ENCODE data around the gene CACNA2D3. TPM values are rescaled to one million over a fixed set of nuclear protein-coding genes. Genes with fewer than 3 reads are reported as not detected.
"Not testable (repeated sequence)": the region's sequence is repeated elsewhere in the genome, so short reads cannot be mapped to it uniquely, and the experiment has no call there.

CACNA2D3 gene
- total RNA-seq, 1 donor from 2014 or later, result 0.48 TPM

DNA sequence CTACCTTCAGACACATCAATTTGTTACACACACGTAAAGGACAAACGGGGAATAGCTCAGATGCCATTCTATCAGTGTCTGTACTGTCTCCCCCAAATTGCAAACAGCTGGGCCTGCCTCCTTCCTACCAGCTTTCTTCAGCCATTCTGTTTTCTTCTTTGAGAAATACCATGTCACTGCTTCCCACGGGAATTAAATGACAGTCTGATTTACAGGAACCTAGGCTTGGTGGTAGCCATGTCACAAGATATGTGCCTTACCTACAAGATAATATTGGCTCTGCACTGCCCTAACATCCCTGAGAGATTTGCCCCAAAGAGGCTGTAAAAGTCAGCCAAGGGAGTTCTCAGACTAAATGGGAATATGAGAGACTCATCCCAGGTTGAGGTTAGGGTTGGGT lies 497.2 kb downstream of the CACNA2D3 start:
- DNase-seq (ENCODE audit: low spot score), result no peak

DNA sequence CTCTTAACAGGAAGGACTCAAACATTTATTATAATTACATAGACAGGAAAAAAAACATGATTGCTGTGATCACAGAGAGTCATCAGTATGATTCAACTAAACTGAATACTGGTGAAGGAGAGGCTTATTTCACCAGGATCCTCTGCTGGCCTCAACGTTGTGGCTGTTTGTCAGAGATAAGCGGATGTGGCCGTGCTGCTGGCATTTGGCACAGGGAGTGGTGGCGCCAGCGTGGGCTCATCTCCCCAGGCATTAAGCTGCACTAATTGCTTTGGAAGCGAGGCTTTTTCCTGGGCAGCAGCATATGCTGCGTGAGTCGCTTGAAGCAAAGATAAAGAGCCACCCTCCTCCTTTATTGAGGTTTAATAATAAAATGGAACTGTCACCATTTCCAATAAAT lies 498.8 kb downstream of the CACNA2D3 start:
- no peak for DNase-seq (ENCODE audit: low spot score)

DNA sequence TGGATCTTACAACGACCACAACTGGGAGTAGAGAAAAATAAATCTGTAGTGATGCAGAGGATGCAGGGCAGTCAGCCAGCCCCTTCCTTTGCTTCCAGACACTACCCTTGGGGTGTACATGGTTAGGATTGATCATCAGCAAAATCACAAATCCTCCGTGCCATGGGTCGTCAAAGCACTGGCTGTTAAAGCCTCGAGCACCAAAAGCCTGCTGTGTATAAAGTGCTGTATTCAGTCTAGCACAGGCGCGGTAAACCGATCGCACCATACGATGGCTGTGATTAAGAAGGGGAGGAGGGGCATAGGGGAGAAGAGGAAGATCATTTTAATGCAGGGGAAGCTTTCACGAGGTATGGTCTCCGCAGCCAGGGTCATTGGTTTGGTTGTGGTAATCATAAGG lies 500.3 kb downstream of the CACNA2D3 start:
- DNase-seq (ENCODE audit: low spot score), result no peak

DNA sequence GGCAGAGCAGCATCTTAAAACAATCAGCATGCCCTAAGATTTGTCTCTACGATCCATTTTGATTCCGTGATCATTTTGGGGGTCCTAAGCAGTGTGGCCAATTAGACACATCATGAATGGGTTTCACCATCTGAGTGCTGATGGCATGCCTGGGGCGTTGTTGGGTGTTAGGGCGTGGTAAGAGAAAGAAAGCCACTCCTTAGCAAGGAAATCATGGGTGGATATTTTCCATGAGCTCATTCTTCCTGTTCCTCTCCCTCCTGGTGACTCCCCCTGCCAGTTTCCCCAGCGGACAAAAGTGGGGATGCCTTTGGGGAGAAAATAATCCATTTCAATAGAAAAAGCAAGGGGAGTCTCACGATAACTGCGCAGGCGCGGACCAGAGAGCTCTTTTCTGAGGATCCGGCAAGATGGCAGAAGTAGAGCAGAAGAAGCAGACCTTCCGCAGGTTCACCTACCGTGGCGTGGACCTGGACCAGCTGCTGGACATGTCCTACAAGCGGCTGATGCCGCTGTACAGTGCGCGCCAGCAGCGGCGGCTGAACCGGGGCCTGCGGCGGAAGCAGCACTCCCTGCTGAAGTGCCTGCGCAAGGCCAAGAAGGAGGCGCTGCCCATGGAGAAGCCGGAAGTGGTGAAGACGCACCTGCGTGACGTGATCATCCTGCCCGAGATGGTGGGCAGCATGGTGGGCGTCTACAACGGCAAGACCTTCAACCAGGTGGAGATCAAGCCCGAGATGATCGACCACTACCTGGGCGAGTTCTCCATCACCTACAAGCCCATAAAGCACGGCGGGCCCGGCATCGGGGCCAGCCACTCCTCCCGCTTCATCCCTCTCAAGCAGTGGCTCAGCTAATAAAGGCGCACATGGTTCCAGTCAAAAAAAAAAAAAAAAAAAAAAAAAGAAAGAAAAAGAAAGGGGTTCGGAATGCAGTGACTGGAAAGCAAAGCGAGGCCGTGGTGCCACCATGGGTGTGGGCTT lies 503.7 kb downstream of the CACNA2D3 start:
- no peak for DNase-seq (ENCODE audit: low spot score)

DNA sequence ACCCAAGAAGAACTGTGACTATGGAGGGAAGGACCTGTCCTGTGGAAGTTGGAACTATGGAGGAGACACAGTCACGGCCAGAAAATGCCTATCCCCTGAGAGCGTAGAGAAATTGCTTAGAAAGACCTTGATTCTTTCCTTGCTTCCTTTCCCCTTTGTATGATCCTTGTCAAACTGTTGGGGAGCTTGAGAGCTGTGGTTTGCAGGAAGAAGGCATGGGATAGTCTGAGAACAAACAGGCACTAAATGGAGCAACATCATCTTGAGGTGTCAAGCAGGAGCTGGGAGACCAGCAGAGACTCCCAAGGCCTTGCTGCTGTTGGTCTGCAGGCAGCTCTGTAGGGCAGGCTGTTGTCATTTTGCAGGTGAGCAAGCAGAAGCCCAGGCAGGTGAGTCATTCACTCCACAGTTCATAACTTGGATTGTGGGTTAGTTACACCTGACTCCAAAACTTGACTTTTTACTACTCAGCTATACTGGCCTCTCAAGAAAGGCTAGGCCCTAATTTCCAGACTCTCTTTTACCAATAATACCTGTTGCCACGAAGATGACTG lies 506.6 kb downstream of the CACNA2D3 start:
- DNase-seq (ENCODE audit: low spot score), result no peak

DNA sequence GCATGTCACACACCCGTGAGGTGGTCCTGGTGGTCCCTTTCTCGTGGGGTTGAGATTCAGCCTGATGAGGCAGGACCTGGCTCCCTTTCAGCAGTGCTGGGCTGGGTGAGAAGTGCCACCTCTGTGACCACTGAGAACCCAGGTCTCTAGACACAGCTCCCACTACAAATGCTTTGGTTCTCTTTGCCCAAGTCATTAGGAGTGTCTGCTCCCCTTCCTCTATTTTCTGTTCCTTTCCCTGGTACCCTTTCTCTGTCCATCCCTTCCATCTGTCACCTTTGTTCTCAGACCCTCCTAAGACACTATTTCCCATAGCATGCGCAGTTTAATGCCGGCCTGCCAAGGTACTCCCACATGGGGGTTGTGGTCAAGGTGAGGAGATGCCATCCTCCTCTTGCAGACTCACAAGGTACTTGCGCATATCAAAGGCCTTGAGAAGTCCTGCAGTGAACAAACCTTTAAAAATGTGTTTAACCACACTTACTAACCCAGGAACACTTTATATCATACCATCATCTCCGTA lies 507.8 kb downstream of the CACNA2D3 start:
- DNase-seq (ENCODE audit: low spot score), result no peak

DNA sequence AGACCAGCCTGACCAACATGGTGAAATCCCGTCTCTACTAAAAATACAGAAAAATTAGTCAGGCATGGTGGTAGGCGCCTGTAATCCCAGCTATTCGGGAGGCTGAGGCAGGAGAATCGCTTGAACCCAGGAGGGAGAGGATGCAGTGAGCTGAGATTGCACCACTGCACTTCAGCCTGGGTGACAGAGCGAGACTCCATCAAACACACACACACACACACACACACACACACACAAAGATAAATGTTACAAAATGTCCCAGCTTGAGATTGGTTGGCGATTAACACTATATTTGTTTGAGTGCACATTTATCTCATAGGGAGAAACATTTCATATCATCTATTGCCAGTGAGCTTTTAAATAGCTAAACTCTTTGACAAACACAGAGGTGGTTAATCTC lies 508.6 kb downstream of the CACNA2D3 start:
- not testable (repeated sequence) for DNase-seq (ENCODE audit: low spot score)

DNA sequence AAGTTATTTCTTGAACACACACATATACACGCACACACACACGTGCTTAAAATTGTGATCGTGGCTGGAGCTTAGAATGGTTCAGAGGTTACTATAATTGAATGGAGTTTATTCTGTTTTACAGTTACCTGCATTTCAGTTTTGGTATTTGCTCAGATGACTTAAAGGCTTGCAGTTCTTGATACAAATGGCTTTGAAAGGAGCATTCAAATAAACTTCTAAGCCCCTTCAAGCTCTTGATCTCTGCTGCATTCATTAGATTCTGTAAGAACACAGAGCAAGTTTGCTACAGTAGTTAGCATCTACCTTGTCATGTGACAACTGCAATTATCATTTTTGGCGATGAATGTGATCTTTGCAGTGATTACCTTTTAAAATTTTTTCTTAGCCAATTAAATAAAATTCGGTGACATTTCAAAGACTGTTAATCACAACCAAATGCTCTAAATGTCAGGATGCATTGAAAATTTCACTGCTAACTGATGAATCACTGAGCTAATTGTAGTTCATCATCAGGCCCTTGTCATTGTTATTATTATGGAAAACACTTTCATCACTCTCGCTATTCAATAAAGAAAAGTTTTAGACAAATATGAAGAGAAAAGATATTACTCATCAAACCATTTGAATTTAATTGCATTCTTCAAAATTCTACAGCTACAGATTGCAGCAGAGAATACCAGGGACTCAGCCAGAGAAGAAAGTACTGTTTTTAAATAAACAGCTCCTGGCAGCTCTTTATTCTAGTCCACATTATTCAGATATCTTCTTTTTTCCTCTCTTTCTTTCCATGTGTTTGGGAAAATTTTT lies 509.4 kb downstream of the CACNA2D3 start:
- DNase-seq (ENCODE audit: low spot score), result no peak

DNA sequence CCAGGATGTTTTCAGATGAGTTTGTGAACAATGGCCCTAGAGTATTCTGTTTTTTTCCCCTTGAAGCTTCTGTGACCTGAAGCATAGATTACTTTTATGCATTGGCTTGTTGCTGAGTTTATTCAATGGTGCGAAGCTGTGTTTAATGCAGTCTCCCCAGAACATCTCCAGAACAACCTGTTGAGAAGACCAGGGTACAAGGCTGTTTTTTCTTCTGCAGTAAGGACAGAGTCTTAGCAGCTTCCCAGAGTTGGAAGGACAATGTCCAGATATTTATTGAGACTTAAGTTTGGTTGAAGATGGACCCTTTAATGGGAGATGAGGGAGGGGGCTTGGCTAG lies 509.9 kb downstream of the CACNA2D3 start:
- no peak for DNase-seq (ENCODE audit: low spot score)

DNA sequence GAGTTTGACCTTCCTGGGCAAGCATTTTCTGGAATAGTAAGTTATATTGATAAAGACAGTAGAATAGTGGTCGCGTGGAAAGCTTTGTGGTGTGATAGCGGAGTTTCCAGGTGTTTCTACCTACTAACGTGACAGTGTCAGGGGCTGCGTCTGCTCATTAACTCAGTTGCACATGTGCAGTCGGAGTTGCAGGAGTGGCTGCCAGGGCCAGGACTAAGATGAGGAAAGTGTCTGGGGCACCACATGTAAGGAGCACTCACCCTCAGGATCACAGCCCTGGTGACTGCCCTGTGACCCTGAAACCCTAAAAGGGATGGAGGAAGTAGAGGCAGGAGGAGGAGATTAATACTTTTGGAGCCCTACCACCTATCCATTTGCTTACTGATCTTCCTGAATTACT lies 510.5 kb downstream of the CACNA2D3 start:
- DNase-seq (ENCODE audit: low spot score), result no peak

DNA sequence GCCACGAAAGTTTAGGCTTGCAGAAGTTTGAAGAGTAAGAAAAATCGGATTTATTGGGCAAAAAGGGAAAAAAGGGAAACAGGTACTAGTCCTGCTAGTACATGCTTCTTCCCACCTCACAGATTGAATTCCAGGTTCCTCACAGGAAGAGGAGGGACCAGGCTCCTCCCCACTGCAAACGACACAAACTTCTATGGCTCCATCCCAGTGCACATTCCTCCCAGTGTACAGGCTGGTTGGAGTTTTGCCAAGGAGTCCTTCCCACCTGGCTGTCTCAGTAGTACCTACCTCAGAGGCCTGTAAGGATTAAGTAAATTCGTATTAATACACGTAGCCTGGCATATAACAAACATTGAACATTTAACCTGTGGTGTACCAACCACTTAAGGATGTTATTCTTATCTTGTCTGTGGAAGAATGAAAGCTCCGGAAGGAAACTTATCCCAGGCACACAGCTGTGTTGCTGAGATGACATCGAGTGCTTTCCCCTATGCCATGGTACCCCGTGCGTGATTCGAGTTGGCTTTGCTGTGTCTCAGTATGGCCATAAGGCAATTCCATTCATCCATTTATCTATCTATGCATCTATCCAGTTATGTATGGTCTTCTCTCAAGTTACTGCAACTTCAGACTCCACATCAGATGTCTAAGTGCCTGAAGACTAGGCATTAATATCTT lies 511.2 kb downstream of the CACNA2D3 start:
- DNase-seq (ENCODE audit: low spot score), result no peak

DNA sequence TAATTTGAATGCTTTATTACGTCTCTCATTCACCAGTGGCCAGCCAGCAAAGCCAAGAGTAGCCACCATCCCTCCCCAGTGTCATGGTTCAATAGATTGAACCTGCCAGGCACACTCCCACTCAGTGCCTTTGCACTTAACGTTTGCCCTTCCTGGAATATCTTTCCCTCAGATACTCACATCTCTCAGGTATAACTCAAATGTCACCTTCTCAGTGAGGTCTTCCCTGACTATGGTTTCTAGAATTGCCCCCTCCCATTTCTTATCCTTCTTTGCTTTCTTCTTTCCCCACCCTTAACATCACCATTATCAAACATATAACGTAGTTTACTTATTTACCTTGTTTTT lies 511.7 kb downstream of the CACNA2D3 start:
- no peak for DNase-seq (ENCODE audit: low spot score)

DNA sequence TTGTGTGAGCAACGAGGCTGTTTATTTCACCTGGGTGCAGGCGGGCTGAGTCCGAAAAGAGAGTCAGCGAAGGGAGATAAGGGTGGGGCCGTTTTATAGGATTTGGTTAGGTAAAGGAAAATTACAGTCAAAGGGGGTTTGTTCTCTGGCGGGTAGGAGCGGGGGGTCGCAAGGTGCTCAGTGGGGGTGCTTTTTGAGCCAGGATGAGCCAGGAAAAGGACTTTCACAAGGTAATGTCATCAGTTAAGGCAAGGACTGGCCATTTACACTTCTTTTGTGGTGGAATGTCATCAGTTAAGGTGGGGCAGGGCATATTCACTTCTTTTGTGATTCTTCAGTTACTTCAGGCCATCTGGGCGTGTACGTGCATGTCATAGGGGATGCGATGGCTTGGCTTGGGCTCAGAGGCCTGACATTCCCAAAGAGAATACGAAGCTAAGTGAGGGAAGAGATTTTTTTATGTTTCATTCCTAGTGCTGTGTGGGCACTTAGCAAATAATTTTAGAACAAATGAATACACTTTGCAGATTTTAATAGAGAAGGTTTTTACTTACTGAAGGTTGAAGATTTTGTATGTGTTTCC lies 517.5 kb downstream of the CACNA2D3 start:
- not testable (repeated sequence) for DNase-seq (ENCODE audit: low spot score)

DNA sequence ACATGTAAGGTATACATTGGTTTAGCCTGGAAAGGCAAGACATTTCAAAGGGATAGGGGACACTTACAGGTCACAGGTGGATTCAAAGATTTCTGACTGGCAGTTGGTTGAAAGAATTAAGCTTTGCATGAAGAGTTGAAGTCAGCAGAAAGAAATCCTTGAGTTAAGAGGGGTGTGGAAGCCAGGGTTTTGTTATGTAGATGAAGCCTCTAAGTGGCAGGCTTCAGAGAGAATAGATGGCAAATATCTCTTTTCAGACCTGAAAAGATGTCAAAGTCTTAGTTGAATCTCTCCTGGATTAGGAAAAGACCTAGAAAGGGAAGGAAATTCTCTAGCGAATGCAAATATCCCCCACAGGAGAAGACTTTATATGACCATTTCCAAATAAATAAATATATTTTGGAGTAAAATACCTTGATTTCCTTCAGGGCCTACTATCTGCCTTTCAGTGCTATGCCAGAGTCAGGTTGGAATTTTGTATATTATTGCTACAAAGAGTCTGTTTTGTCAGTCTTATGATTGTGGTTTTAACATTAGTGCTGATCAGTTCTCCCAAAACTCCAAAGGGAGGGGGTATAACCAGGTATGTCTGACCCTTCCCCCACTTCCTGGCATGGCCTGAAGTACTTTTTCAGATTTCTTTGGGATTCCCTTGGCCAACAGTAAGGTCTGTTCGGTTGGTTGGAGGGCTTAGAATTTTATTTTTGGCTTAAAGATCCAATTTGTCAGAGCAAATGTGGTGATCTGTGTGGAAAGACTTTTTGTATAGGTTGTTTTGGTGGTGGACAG lies 519.1 kb downstream of the CACNA2D3 start:
- DNase-seq (ENCODE audit: low spot score), result no peak

DNA sequence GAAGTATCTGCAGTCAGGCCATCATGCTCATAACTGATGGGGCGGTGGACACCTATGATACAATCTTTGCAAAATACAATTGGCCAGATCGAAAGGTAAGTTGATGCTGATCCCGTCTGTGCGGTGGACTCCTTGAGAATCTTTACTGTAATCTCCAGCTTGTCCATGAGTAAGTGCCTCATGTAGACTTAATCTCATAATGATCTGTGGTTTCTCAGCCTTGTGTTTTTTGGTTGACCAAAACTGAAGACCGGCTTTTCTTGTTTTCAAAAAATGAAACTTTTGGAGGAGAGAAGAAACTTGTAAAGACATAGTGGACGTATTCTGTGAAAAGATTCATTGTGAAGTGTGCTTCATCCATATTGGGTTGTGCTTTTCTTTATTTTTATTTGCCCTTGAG lies 519.8 kb downstream of the CACNA2D3 start:
- no peak for DNase-seq (ENCODE audit: low spot score)

DNA sequence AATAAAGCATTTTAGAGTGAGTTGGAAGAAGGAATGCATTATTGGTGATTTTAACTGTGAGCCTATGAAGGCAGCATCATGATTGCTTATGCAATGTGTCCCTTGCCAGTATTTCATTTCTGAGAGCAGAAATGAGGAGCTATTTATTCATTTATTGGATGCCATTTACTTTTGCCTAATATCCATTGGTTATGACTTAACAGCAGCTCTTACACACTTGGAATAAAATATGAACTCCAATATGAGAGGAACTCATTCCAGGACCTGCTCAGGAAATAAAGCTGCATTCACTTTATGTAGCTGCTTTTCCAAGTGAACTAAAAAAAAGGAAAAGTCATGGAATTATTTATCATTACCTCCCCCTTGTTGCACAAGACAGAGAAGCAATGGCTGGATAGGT lies 525.4 kb downstream of the CACNA2D3 start:
- no peak for DNase-seq (ENCODE audit: low spot score)

DNA sequence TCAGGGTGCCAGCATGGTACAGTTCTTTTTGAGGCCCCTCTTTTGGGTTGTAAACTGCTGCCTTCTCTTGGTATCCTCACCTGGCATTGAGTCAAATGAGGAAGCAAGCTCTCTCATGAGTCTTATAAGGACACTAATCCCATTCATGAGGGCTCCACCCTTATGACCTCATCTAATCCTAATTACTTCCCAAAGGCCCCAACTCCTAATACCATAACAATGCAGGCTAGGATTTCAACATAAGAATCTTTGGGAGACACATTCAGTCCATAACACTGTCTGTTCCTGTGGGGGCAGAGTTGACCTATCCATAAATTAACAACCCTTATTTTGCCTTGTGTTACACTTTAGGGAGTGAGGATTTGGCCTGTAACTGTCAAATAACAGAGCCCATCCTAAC lies 527.2 kb downstream of the CACNA2D3 start:
- DNase-seq (ENCODE audit: low spot score), result no peak

DNA sequence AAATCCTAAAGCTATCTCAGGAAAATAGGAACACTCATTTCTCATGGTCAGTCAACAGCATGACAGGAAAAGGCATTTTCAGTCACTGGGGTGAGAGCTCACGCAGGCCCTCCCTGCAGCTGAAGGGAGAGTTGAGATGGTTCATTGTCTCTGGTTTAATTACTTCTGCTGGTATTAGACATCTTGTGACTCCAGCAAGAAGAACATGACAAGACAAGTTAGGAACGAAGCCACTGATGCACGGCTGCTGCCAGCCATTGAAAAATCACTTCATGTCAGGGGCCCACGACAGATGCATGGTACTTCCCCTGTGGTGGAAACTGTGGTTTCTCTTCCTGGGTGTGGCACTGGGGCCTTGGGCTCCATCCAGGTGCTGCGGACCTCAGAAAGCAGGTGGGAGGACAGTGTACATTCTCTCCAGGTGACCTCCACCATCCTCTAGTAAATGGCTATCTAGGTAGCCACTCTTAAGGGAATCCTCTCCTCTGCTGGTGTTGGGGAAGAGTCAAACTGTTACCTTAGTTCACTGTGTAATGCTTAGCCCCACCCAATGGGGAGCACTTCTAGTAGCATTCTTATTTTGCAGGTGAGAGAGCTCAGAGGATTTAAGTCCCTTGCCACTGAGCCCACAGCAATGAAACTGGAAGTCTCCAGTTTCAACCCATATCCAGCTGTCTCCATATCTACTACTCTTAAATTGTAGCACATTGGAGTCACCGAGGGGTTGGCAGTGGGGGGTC lies 531.3 kb downstream of the CACNA2D3 start:
- DNase-seq (ENCODE audit: low spot score), result no peak

DNA sequence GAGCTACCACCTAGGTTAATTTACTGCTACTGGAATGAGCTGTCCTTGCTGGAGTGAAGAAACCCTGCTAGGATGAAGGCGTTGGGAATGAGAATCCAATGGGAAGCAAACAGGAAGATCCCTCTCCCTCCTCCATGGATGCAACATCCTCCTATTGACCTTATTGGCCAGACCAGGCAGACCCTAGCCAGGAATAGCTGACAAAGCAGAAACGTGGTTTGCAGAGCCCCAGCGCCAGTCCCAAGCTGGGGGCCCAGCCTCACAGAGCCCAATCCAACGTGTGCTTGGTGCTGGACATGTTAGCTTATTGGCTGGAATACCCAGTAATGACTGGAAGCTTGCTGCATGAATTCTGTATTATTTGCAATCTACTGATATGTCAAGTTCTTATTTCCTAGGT lies 532.4 kb downstream of the CACNA2D3 start:
- no peak for DNase-seq (ENCODE audit: low spot score)
